ENCODE data around the gene CLDN8.

Gene CLDN8

GRCh38 chr21:30194701-30195299, 21.1 kb downstream of the CLDN8 start:
- WGBS (ENCODE audit: extremely low coverage, insufficient coverage, insufficient read length) = no CpG with 5 or more reads among the region's 2 CpGs
- no peaks in the 10 kb centered on the region for H3K36me3 ChIP-seq (ENCODE audit: control insufficient read depth in 1 of 2, insufficient read depth in 2 of 2, low read length in 2 of 2)
- H3K9ac ChIP-seq (ENCODE audit: low read length) = no peak overlapping the region
- no peak overlapping the region for H4K91ac ChIP-seq (ENCODE audit: low read depth, low read length)
- H3K4me1 ChIP-seq (ENCODE audit: control insufficient read depth in 1 of 2, insufficient read depth in 2 of 2, low read length in 2 of 2) = no peaks in the 10 kb centered on the region
- H3K4me3 ChIP-seq (ENCODE audit: low read depth, low read length) = no peak overlapping the region
- H2BK12ac ChIP-seq (ENCODE audit: low read length) = no peak overlapping the region
- H3K79me1 ChIP-seq (ENCODE audit: low read length) = no peaks in the 10 kb centered on the region
- peak in 1 of 2 donors; percentile 75 for DNase-seq
- no peak overlapping the region for H4K12ac ChIP-seq (ENCODE audit: low read depth, low read length)
- H3K4ac ChIP-seq (ENCODE audit: low read depth, low read length) = no peak overlapping the region
- H2AFZ ChIP-seq (ENCODE audit: insufficient read depth, low read length, poor library complexity) = no peak overlapping the region
- H2BK5ac ChIP-seq (ENCODE audit: low read depth, low read length, poor library complexity) = no peak overlapping the region
- no peak overlapping the region for H3K14ac ChIP-seq (ENCODE audit: low read length)
- no peak overlapping the region for H4K8ac ChIP-seq (ENCODE audit: low read depth, low read length)
- no peak overlapping the region for H2BK120ac ChIP-seq (ENCODE audit: insufficient read depth, low read length, poor library complexity)
- H3K79me2 ChIP-seq (ENCODE audit: control insufficient read depth, insufficient read depth, low read length, poor library complexity) = no peaks in the 10 kb centered on the region
- no peak overlapping the region for H3K23ac ChIP-seq (ENCODE audit: low read length)
- no peak overlapping the region for H2AK5ac ChIP-seq (ENCODE audit: low read length)
- H3K9me3 ChIP-seq (ENCODE audit: insufficient read depth, low read depth, low read length) = no peaks in the 10 kb centered on the region
- H3K27me3 ChIP-seq (ENCODE audit: insufficient read depth, low read length) = no peaks in the 10 kb centered on the region
- H3K18ac ChIP-seq (ENCODE audit: low read length) = no peak overlapping the region
- no peak overlapping the region for H3K4me2 ChIP-seq (ENCODE audit: low read length)
- H3K27ac ChIP-seq (ENCODE audit: low read depth, low read length) = no peak overlapping the region

DNA sequence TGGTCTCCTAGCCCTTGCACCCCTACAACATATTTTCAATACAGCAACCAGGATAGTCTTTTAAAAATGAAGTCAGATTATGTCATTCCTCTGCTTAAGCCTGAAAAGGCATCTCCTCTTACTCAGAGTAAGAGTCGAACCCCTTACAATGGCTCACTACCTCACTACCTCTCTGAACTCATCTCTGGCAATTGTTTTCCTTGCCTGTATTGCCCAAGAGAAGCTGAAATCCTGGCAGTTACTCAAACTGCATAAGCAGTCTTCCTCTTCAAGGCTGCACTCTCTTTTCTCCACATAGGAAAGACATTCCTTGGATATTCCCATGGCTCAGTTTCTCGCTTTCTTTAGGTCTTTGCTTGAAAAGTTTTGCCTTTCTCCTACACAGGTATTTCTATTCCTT, 22.7 kb downstream of the CLDN8 start:
- H2BK5ac ChIP-seq (ENCODE audit: low read depth, low read length, poor library complexity) = no peak overlapping the region
- no peak overlapping the region for H2BK12ac ChIP-seq (ENCODE audit: low read length)
- no peak overlapping the region for H3K27ac ChIP-seq (ENCODE audit: low read depth, low read length)
- no peak overlapping the region for H3K4me2 ChIP-seq (ENCODE audit: low read length)
- H3K4me1 ChIP-seq (ENCODE audit: control insufficient read depth in 1 of 2, insufficient read depth in 2 of 2, low read length in 2 of 2) = no peaks in the 10 kb centered on the region
- H4K12ac ChIP-seq (ENCODE audit: low read depth, low read length) = no peak overlapping the region
- no peaks in the 10 kb centered on the region for H3K79me2 ChIP-seq (ENCODE audit: control insufficient read depth, insufficient read depth, low read length, poor library complexity)
- H3K23ac ChIP-seq (ENCODE audit: low read length) = no peak overlapping the region
- no peaks in the 10 kb centered on the region for H3K36me3 ChIP-seq (ENCODE audit: control insufficient read depth in 1 of 2, insufficient read depth in 2 of 2, low read length in 2 of 2)
- no peak overlapping the region for H3K4ac ChIP-seq (ENCODE audit: low read depth, low read length)
- no peaks in the 10 kb centered on the region for H3K27me3 ChIP-seq (ENCODE audit: insufficient read depth, low read length)
- no CpG with 5 or more reads among the region's 2 CpGs for WGBS (ENCODE audit: extremely low coverage, insufficient coverage, insufficient read length)
- H3K4me3 ChIP-seq (ENCODE audit: low read depth, low read length) = no peak overlapping the region
- H3K79me1 ChIP-seq (ENCODE audit: low read length) = no peaks in the 10 kb centered on the region
- no peak for DNase-seq
- H2BK120ac ChIP-seq (ENCODE audit: insufficient read depth, low read length, poor library complexity) = no peak overlapping the region
- H4K8ac ChIP-seq (ENCODE audit: low read depth, low read length) = no peak overlapping the region
- H3K18ac ChIP-seq (ENCODE audit: low read length) = no peak overlapping the region
- no peak overlapping the region for H3K14ac ChIP-seq (ENCODE audit: low read length)
- no peak overlapping the region for H2AFZ ChIP-seq (ENCODE audit: insufficient read depth, low read length, poor library complexity)
- no peak overlapping the region for H4K91ac ChIP-seq (ENCODE audit: low read depth, low read length)
- no peaks in the 10 kb centered on the region for H3K9me3 ChIP-seq (ENCODE audit: insufficient read depth, low read depth, low read length)
- H3K9ac ChIP-seq (ENCODE audit: low read length) = no peak overlapping the region
- no peak overlapping the region for H2AK5ac ChIP-seq (ENCODE audit: low read length)

GRCh38 chr21:30190554-30190953, 25.3 kb downstream of the CLDN8 start:
- Histone ChIP-seq H3K9me3 (ENCODE audit: insufficient read depth, low read depth, low read length) (peaks cover 3% of the 10 kb centered on the region), H3K4me2 (ENCODE audit: low read length) (no peak overlapping the region), H3K36me3 (ENCODE audit: control insufficient read depth in 1 of 2, insufficient read depth in 2 of 2, low read length in 2 of 2) (no peaks in the 10 kb centered on the region), H2BK120ac (ENCODE audit: insufficient read depth, low read length, poor library complexity) (no peak overlapping the region), H3K14ac (ENCODE audit: low read length) (no peak overlapping the region), H3K4ac (ENCODE audit: low read depth, low read length) (no peak overlapping the region), H2AFZ (ENCODE audit: insufficient read depth, low read length, poor library complexity) (no peak overlapping the region), H4K12ac (ENCODE audit: low read depth, low read length) (no peak overlapping the region), H2BK12ac (ENCODE audit: low read length) (no peak overlapping the region), H4K8ac (ENCODE audit: low read depth, low read length) (no peak overlapping the region), H2BK5ac (ENCODE audit: low read depth, low read length, poor library complexity) (no peak overlapping the region), H2AK5ac (ENCODE audit: low read length) (no peak overlapping the region), H3K4me1 (ENCODE audit: control insufficient read depth in 1 of 2, insufficient read depth in 2 of 2, low read length in 2 of 2) (no peaks in the 10 kb centered on the region), H3K18ac (ENCODE audit: low read length) (no peak overlapping the region), H3K27me3 (ENCODE audit: insufficient read depth, low read length) (no peaks in the 10 kb centered on the region), H4K91ac (ENCODE audit: low read depth, low read length) (no peak overlapping the region), H3K23ac (ENCODE audit: low read length) (no peak overlapping the region), H3K79me2 (ENCODE audit: control insufficient read depth, insufficient read depth, low read length, poor library complexity) (no peaks in the 10 kb centered on the region), H3K9ac (ENCODE audit: low read length) (no peak overlapping the region), H3K79me1 (ENCODE audit: low read length) (no peaks in the 10 kb centered on the region), H3K4me3 (ENCODE audit: low read depth, low read length) (no peak overlapping the region), H3K27ac (ENCODE audit: low read depth, low read length) (no peak overlapping the region)
- no CpG with 5 or more reads among the region's 7 CpGs for WGBS (ENCODE audit: extremely low coverage, insufficient coverage, insufficient read length)
- no peak for DNase-seq

DNA sequence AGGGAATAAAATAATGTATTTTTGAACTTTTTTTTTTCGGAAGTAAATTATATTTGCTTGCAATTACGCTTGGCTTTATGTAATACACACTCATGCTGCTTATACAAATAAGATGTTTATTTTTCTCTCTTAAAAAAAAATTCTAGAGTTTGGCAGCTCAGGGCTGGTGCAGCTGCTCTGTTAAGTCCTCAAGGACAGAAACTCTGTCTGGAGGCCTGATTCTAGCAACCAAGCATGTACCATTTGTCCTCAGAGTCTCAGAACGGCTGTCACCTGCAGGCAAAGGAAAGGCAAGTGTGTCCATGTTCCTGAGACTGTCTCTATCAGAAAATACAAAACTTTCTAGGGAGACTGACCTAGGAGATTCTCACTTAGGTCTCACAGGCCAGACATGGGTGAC, 26.1 kb downstream of the CLDN8 start:
- H3K79me2 ChIP-seq (ENCODE audit: control insufficient read depth, insufficient read depth, low read length, poor library complexity) = no peaks in the 10 kb centered on the region
- no peak overlapping the region for H3K4ac ChIP-seq (ENCODE audit: low read depth, low read length)
- no peaks in the 10 kb centered on the region for H3K27me3 ChIP-seq (ENCODE audit: insufficient read depth, low read length)
- H3K18ac ChIP-seq (ENCODE audit: low read length) = no peak overlapping the region
- no peak overlapping the region for H4K8ac ChIP-seq (ENCODE audit: low read depth, low read length)
- H3K9me3 ChIP-seq (ENCODE audit: insufficient read depth, low read depth, low read length) = peaks cover 3% of the 10 kb centered on the region
- no peak overlapping the region for H2AFZ ChIP-seq (ENCODE audit: insufficient read depth, low read length, poor library complexity)
- H3K36me3 ChIP-seq (ENCODE audit: control insufficient read depth in 1 of 2, insufficient read depth in 2 of 2, low read length in 2 of 2) = no peaks in the 10 kb centered on the region
- H2BK12ac ChIP-seq (ENCODE audit: low read length) = no peak overlapping the region
- no CpG with 5 or more reads among the region's 3 CpGs for WGBS (ENCODE audit: extremely low coverage, insufficient coverage, insufficient read length)
- DNase-seq = no peak
- H2BK5ac ChIP-seq (ENCODE audit: low read depth, low read length, poor library complexity) = no peak overlapping the region
- no peak overlapping the region for H2AK5ac ChIP-seq (ENCODE audit: low read length)
- H3K9ac ChIP-seq (ENCODE audit: low read length) = no peak overlapping the region
- H3K27ac ChIP-seq (ENCODE audit: low read depth, low read length) = no peak overlapping the region
- no peak overlapping the region for H2BK120ac ChIP-seq (ENCODE audit: insufficient read depth, low read length, poor library complexity)
- no peak overlapping the region for H3K14ac ChIP-seq (ENCODE audit: low read length)
- no peaks in the 10 kb centered on the region for H3K4me1 ChIP-seq (ENCODE audit: control insufficient read depth in 1 of 2, insufficient read depth in 2 of 2, low read length in 2 of 2)
- no peak overlapping the region for H4K91ac ChIP-seq (ENCODE audit: low read depth, low read length)
- H3K4me3 ChIP-seq (ENCODE audit: low read depth, low read length) = no peak overlapping the region
- H3K23ac ChIP-seq (ENCODE audit: low read length) = no peak overlapping the region
- no peak overlapping the region for H4K12ac ChIP-seq (ENCODE audit: low read depth, low read length)
- no peaks in the 10 kb centered on the region for H3K79me1 ChIP-seq (ENCODE audit: low read length)
- H3K4me2 ChIP-seq (ENCODE audit: low read length) = no peak overlapping the region
